ENCODE data around the gene MDH2. TPM values are rescaled to one million over a fixed set of nuclear protein-coding genes. Genes with fewer than 3 reads are reported as not detected.
"Not testable (repeated sequence)": the region's sequence is repeated elsewhere in the genome, so short reads cannot be mapped to it uniquely, and the experiment has no call there.

Gene MDH2, protein sequence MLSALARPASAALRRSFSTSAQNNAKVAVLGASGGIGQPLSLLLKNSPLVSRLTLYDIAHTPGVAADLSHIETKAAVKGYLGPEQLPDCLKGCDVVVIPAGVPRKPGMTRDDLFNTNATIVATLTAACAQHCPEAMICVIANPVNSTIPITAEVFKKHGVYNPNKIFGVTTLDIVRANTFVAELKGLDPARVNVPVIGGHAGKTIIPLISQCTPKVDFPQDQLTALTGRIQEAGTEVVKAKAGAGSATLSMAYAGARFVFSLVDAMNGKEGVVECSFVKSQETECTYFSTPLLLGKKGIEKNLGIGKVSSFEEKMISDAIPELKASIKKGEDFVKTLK
- total RNA-seq: 100 to 1,000 TPM; 226 to 284 TPM
- long read RNA-seq, transcript MDH2-201 (9 exons, 2,209 nt): major isoform, 230 of 303 reads
- long read RNA-seq, partial matches to known transcripts: 66 of 303 reads
- long read RNA-seq, other reads (novel, unspliced or antisense): 6 of 303 reads

- ATAC-seq (peak; percentile 95), DNase-seq (peak; percentile 95 to 97)
- intact Hi-C loops (cut with DNase I, micrococcal nuclease): no loop called here
Observed at GRCh38 chr7:76047811-76048667, at the start of gene MDH2, which contains the start of gene STYXL1. Gene MDH2 (plus strand): TSS chr7:76048106. CDS start chr7:76048161, 55 bp downstream. Gene STYXL1 (minus strand): TSS chr7:76048000. CDS start chr7:76030523, 17,477 bp downstream.

- no peak for ATAC-seq
- intact Hi-C loops (cut with DNase I, micrococcal nuclease): no loop called here
- DNase-seq: no peak
Observed at GRCh38 chr7:76000566-76000965, 47.3 kb upstream of the MDH2 start.

DNA sequence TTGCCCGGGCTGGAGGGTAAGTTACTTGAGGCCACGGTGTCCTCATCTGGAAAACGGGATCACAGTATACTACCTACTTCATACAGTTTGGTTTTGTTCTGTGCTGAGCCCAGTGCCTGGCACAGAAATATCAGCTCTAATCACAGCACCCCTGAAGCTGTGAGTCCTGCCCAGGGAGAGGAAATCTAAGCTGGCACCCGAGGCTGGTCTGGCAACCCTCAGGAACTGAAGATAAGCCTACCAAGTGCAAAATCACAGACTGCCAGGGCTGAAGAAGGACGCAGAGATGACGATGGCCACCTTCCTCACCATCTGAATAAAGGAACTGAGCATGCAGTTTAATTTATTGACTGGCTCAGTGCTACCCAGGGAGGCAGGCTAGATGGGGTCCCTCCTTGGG is 45.8 kb upstream of the MDH2 start:
- DNase-seq (no peak), ATAC-seq (no peak)
- intact Hi-C loops (cut with DNase I, micrococcal nuclease): no loop called here

DNA sequence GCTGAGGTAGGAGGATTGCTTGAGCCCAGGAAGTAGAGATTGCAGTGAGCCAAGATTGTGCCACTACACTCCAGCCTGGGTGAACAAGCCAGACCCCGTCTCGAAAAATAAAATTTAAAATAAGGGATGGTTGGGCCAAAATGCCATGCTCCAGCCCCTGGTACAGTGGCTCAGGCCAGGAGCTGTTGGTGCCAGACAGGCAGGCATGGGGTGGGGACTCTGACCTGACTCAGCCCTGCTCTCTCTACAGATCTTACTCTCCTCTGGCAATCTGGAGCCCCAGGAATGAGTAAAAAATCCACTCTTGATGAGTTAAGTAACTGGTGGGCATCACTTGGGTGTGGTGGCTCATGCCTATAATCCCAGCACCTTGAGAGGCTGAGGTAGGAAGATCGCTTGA is 45.1 kb upstream of the MDH2 start:
- ATAC-seq (no peak), DNase-seq (no peak)
- intact Hi-C loops (cut with DNase I, micrococcal nuclease): no loop called here

DNA sequence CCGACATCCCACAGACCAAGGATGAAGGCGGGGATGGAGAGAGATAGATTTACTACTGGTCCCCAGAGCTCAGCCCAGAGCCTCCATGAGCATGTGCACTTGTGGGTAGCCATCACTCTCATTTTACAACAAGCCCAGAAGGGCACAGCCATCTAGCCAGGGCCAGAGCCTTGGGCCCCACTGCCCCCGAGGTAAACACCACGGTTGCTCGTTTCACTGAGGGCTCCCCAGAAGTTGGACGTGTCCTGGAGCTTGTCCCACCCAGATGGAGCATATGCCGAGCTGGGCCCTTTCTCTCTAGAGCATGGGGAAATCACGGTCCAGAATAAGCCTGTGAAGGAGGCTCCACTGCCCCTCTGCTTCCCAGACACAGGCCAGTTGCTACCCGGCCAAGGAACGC is 44.6 kb upstream of the MDH2 start:
- DNase-seq (no peak), ATAC-seq (no peak)
- intact Hi-C loops (cut with DNase I, micrococcal nuclease): no loop called here

DNA sequence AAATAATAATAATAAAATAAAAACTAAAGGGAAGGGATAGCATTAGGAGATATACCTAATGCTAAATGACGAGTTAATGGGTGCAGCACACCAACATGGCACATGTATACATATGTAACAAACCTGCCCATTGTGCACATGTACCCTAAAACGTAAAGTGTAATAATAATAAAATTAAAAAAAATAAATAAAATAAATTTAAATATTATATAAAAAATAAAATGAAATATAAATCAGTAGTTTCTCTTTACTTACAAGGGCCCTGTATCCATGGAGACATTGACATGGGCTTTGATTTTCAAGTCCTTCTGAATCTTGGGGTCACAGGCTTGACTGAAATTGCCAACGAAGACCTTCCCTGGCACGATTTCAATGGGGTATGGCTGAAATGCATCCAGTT is 42.9 kb upstream of the MDH2 start:
- DNase-seq; intact Hi-C loops (cut with DNase I, micrococcal nuclease); ATAC-seq: not testable (repeated sequence)

GRCh38 chr7:76008156-76008687 is 39.7 kb upstream of the MDH2 start:
- DNase-seq (no peak), ATAC-seq (no peak)
- intact Hi-C loops (cut with DNase I, micrococcal nuclease): no loop called here

GRCh38 chr7:76009672-76010600 is 38.0 kb upstream of the MDH2 start:
- no peak for ATAC-seq
- no peak for DNase-seq
- intact Hi-C loops (cut with DNase I, micrococcal nuclease): no loop called here

DNA sequence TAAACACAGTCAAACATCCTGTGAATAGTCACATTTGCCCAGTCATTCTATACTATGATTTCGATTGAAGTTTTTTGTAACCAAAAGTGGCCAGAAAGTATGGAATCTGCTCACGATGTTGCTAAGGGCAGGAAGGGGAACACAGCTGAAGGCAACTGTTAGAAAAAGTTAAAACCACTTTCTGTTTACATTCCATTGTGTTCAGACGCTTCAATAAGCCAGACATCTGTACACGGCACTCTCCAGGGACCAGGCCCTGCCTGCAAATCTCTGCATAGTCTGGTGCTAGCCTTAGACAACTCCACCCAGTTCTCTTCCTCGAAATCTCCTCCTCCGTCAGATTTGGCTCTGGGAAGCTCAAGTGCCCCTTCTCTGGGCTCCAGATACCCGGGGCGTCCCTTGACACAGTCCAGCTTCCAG is 36.5 kb upstream of the MDH2 start:
- ATAC-seq (no peak), DNase-seq (no peak)
- intact Hi-C loops (cut with DNase I, micrococcal nuclease): no loop called here

DNA sequence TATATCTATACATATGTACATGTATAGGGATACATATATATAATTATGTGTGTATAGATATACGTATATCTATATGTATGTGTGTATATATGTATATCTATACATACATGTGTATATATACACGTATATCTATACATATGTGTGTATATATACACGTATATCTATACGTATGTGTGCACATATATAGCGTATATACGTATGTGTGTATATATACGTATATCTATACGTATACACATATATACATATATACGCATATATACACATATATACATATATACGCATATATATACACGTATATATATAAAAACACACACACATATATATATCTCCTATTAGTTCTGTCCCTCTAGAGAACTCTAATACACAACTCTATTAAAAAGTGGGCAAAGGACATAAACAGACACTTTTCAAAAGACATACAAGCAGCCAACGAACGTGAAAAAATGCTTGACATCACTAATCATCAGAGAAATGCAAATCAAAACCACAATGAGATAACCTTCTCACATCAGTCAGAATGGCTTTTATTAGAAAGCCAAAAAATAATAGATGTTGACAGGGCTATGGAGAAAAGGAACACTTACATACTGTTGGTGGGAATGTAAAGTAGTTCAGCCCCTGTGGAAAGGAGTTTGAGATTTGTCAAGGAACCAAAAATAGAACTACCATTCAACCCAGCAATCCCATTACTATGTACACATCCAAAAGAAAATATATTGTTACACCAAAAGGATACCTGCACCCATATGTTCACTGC is 31.5 kb upstream of the MDH2 start:
- no peak for DNase-seq
- intact Hi-C loops (cut with DNase I, micrococcal nuclease): no loop called here
- ATAC-seq: no peak

DNA sequence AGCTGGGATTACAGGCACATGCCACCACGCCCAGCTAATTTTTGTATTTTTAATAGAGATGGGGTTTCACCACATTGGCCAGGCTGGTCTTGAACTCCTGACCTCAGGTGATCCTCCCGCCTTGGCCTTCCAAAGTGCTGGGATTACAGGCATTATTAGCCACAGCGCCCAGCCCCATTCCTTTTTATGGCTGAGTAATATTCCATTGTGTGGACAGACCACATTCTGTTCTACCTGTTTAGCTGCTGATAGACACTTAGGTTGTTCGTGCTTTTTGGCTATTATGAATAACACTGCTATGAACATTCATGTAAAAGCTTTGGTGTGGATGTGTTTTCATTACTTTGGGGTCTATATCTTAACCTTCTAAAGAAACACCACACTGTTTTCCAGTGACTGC is 29.4 kb upstream of the MDH2 start:
- DNase-seq; intact Hi-C loops (cut with DNase I, micrococcal nuclease); ATAC-seq: not testable (repeated sequence)

GRCh38 chr7:76020031-76020714 is 27.7 kb upstream of the MDH2 start:
- intact Hi-C loops (cut with DNase I, micrococcal nuclease): loop anchor here (5.0 to 10.0 kb wide), 2 partner anchors 153 to 155 kb away; no protein-coding TSS in a partner anchor

DNA sequence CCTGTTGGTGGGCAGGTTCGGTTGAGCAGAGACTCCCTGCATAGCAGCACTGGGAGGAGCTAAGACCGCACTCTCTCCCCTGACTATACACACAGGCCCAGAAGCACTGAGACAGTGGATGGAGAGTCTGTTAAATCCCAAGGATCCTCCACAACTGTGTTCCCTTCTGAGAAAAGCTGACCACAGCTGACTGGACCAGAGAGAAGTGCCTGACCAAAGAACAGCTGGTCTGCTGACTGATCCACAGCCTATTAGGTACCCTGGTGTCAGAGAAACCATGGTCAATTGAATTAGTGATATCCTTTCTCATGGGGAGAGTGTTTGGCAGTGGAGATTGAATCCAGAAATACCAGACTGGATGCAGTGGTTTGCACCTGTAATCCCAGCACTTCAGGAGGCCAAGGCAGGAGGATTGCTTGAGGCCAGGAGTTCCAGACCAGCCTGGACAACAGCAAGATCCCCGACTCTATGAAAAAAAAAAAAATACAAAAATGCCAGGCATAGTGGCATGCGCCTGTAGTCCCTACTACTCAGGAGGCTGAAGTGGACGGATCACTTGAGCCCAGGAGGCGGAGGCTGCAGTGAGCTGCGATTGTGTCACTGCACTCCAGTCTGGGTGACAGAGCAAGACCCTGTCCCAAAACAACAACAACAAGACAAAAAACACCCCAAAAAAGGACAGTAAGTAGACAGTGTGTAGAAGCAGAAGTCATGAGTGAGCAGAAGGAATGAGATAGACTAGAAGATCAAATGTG is 25.7 kb upstream of the MDH2 start:
- no peak for DNase-seq
- intact Hi-C loops (cut with DNase I, micrococcal nuclease): loop anchor here (5.0 to 10.0 kb wide), 2 partner anchors 155 to 157 kb away; no protein-coding TSS in a partner anchor
- ATAC-seq: no peak

More at GRCh38 chr7:76020031-76020714, 27.7 kb upstream of the MDH2 start:
- ATAC-seq: peak; percentile 97
- peak; percentile 45 to 85 for DNase-seq

DNA sequence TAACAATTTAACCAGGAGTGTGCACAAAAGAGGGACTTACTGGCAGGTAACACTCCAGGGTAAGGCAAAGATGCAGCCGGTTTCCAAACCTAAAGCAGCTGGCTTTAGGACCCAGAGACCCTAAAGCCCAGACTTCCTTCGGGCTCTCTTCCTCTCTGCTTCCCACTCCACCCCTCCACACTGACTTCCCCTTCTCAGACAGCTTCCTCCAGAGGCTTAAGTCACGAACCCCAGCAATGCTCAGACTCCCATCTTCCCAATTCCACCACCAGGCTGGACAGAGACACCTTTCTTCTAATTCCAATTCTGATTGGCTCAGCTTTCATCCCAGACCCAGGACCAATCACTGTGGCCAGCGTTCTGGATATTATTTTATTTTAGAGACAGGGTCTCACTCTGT is 24.9 kb upstream of the MDH2 start:
- intact Hi-C loops (cut with DNase I, micrococcal nuclease): loop anchor here (5.0 to 10.0 kb wide), 2 partner anchors 156 to 158 kb away; no protein-coding TSS in a partner anchor
- no peak for DNase-seq
- no peak for ATAC-seq

DNA sequence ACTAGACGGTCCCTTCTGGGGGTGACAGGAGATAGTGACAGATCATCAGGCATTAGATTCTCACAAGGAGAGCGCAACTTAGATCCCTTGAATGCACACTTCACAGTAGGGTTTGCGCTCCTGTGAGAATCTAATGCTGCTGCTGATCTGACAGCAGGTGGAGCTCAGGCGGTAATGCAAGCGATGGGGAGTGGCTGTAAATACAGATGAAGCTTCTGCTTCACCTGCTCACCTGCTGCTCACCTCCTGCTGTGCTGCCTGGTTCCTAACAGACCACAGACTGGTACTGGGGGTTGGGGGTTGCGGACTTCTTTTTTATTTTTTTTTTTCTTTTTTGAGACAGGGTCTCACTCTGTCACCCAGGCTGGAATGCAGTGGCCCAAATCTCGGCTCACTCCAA is 18.2 kb upstream of the MDH2 start:
- DNase-seq (peak in 1 of 2 donors; percentile 16), ATAC-seq (peak; percentile 55)
- intact Hi-C loops (cut with DNase I, micrococcal nuclease): loop anchor here in 1 of 2 donors (10.0 kb wide), 1 partner anchor 165 kb away; no protein-coding TSS in a partner anchor

- ATAC-seq (no peak), DNase-seq (no peak)
- intact Hi-C loops (cut with DNase I, micrococcal nuclease): no loop called here
Observed at GRCh38 chr7:76031964-76032363, 15.9 kb upstream of the MDH2 start.

Measured in left colon (tissue), 2 donors.